GM23338 (cell line): ENCODE results near the gene OPN3. TPM values are rescaled to one million over a fixed set of nuclear protein-coding genes. Genes with fewer than 3 reads are reported as not detected.
"Not testable (repeated sequence)": the region's sequence is repeated elsewhere in the genome, so short reads cannot be mapped to it uniquely, and the experiment has no call there.

Experiments used
- ATAC-seq: fragments of 200-7000 bp; cut with Tn5 transposase; 3 replicates; pipeline ENCODE4 v1.9.1; 2020
- DNase-seq: peaks from one replicate; pipeline ENCODE4 v3.0.0-alpha.2; 2015; ENCODE audit warnings: low spot score
- H2AFZ ChIP-seq: fragments of 200-600 bp; sonication (generic); 2 replicates; pipeline ENCODE4 v1.8.0; 2016; ENCODE audit warnings: antibody characterized with exemption, mild to moderate bottlenecking, moderate library complexity
- H3F3A ChIP-seq: fragments of 200-600 bp; sonication (generic); replicated peaks from 2 replicates; pipeline ENCODE4 v1.8.0; 2017; ENCODE audit warnings: antibody characterized with exemption, mixed run types, low read depth
- H3K27ac ChIP-seq: fragments of 200-600 bp; sonication (generic); 2 replicates; pipeline ENCODE4 v1.6.1; 2016; ENCODE audit warnings: low read depth
- H3K27me3 ChIP-seq: fragments of 200-600 bp; sonication (generic); 2 replicates; pipeline ENCODE4 v1.8.0; 2016; ENCODE audit warnings: mild to moderate bottlenecking, mixed run types, moderate library complexity; ENCODE audit not compliant: insufficient read depth
- H3K36me3 ChIP-seq: fragments of 200-600 bp; sonication (generic); 2 replicates; pipeline ENCODE4 v1.8.0; 2016; ENCODE audit warnings: mild to moderate bottlenecking; ENCODE audit not compliant: insufficient read depth
- H3K4me1 ChIP-seq: fragments of 200-600 bp; sonication (generic); 2 replicates; pipeline ENCODE4 v1.8.0; 2016; ENCODE audit warnings: mild to moderate bottlenecking, moderate library complexity; ENCODE audit not compliant: insufficient read depth
- H3K4me2 ChIP-seq: fragments of 200-600 bp; sonication (generic); 2 replicates; pipeline ENCODE4 v1.7.1; 2017; ENCODE audit warnings: mixed run types
- H3K4me3 ChIP-seq: fragments of 200-600 bp; sonication (generic); 2 replicates; pipeline ENCODE4 v1.6.1; 2016; ENCODE audit warnings: mixed run types
- H3K79me2 ChIP-seq: fragments of 200-600 bp; sonication (generic); replicated peaks from 2 replicates; pipeline ENCODE4 v1.8.0; 2017; ENCODE audit warnings: mild to moderate bottlenecking; ENCODE audit not compliant: insufficient read depth
- H3K9me2 ChIP-seq: fragments of 200-600 bp; sonication (generic); 2 replicates; pipeline ENCODE4 v1.8.0; 2017; ENCODE audit not compliant: insufficient read depth
- H4K20me1 ChIP-seq: fragments of 200-600 bp; sonication (generic); replicated peaks from 2 replicates; pipeline ENCODE4 v1.8.0; 2017; ENCODE audit warnings: mild to moderate bottlenecking; ENCODE audit not compliant: insufficient read depth
- H3K27ac Mint-ChIP-seq: 2 replicates; pipeline ENCODE4 v1.8.0; 2020; ENCODE audit warnings: inconsistent platforms, mild to moderate bottlenecking, moderate library complexity, mixed read lengths
- H3K27me3 Mint-ChIP-seq: 3 replicates; pipeline ENCODE4 v1.8.0; 2022; ENCODE audit warnings: low read depth, mild to moderate bottlenecking, moderate library complexity, mixed read lengths, inconsistent platforms; ENCODE audit not compliant: insufficient read depth, poor library complexity
- H3K36me3 Mint-ChIP-seq: 3 replicates; pipeline ENCODE4 v1.8.0; 2021; ENCODE audit warnings: low read depth, mild to moderate bottlenecking, inconsistent platforms, moderate library complexity, mixed read lengths
- H3K4me1 Mint-ChIP-seq: 3 replicates; pipeline ENCODE4 v1.8.0; 2020; ENCODE audit warnings: mild to moderate bottlenecking, inconsistent platforms, mixed read lengths
- H3K4me3 Mint-ChIP-seq: 3 replicates; pipeline ENCODE4 v1.8.0; 2021; ENCODE audit warnings: moderate library complexity, mild to moderate bottlenecking, inconsistent platforms, mixed read lengths
- H3K9me3 Mint-ChIP-seq: 3 replicates; pipeline ENCODE4 v1.8.0; 2020; ENCODE audit warnings: moderate library complexity, mild to moderate bottlenecking, inconsistent platforms, mixed read lengths
- CREB1 ChIP-seq: fragments of 250-450 bp; sonication (Bioruptor Pico); IDR thresholded peaks from 2 replicates; pipeline ENCODE4 v1.5.0; 2020; ENCODE audit warnings: low read depth, mild to moderate bottlenecking, moderate library complexity
- ETS1 ChIP-seq: IDR thresholded peaks from 2 replicates; pipeline ENCODE4 v1.6.1; 2016; ENCODE audit warnings: antibody characterized with exemption
- NANOG ChIP-seq: IDR thresholded peaks from 2 replicates; pipeline ENCODE4 v1.6.1; 2016; ENCODE audit warnings: antibody characterized with exemption, borderline replicate concordance
- STAT1 ChIP-seq: IDR thresholded peaks from one replicate; pipeline ENCODE4 v1.6.1; 2016; ENCODE audit warnings: antibody characterized with exemption; ENCODE audit not compliant: unreplicated experiment
- ZNF114 ChIP-seq: fragments of 250-450 bp; sonication (Bioruptor Pico); IDR thresholded peaks from 2 replicates; pipeline ENCODE4 v1.5.0; 2020; ENCODE audit warnings: mild to moderate bottlenecking, moderate library complexity
- ZNF331 ChIP-seq: fragments of 250-450 bp; sonication (Bioruptor Pico); IDR thresholded peaks from 2 replicates; pipeline ENCODE4 v1.5.0; 2020; ENCODE audit warnings: low read depth, mild to moderate bottlenecking, moderate library complexity
- polyA plus RNA-seq: library from polyadenylated mRNA; unstranded; fragments of >200 nt; fragmentation: Nextera tagmentation; extraction: Ambion mirVana; gene quantifications from 2 replicates; pipeline ENCODE4 v1.2.1, GENCODE V29; 2016
- total RNA-seq: library from RNA; depleted of rRNA; stranded (reverse); fragments of >200 nt; shearing (Covaris generic); gene quantifications from 2 replicates; pipeline ENCODE4 v1.2.3, GENCODE V29; 2014
- TF ChIP-seq, protein P1 (sequence below), 2 experiments: fragments of 200-600 bp in 1 of 2; sonication (generic) in 1 of 2; conservative IDR thresholded peaks; 2 replicates each; pipeline versions ENCODE4 v1.5.1 to v1.6.1; 2016 to 2017; ENCODE audit warnings: antibody characterized with exemption in 2 of 2, low read depth in 2 of 2, mild to moderate bottlenecking in 2 of 2, moderate library complexity in 1 of 2

OPN3 gene
- total and polyA plus RNA-seq, 2 experiments from 2014 or later: 23.7 to 46.8 TPM

- TF ChIP-seq ETS1: no peak
- TF ChIP-seq STAT1: no peak
- no peak for TF ChIP-seq ZNF331 (CRISPR knock-in tag)
- TF ChIP-seq, protein P1, sequence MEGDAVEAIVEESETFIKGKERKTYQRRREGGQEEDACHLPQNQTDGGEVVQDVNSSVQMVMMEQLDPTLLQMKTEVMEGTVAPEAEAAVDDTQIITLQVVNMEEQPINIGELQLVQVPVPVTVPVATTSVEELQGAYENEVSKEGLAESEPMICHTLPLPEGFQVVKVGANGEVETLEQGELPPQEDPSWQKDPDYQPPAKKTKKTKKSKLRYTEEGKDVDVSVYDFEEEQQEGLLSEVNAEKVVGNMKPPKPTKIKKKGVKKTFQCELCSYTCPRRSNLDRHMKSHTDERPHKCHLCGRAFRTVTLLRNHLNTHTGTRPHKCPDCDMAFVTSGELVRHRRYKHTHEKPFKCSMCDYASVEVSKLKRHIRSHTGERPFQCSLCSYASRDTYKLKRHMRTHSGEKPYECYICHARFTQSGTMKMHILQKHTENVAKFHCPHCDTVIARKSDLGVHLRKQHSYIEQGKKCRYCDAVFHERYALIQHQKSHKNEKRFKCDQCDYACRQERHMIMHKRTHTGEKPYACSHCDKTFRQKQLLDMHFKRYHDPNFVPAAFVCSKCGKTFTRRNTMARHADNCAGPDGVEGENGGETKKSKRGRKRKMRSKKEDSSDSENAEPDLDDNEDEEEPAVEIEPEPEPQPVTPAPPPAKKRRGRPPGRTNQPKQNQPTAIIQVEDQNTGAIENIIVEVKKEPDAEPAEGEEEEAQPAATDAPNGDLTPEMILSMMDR (conservative IDR thresholded peaks at IDR 0.05; ENCODE audit: low read depth in 2 of 2): no peak
- TF ChIP-seq NANOG: no peak
- TF ChIP-seq CREB1: no peak
These were observed 20.3 kb upstream of the OPN3 start (continued) for GRCh38 chr1:241660424-241660972.

DNA sequence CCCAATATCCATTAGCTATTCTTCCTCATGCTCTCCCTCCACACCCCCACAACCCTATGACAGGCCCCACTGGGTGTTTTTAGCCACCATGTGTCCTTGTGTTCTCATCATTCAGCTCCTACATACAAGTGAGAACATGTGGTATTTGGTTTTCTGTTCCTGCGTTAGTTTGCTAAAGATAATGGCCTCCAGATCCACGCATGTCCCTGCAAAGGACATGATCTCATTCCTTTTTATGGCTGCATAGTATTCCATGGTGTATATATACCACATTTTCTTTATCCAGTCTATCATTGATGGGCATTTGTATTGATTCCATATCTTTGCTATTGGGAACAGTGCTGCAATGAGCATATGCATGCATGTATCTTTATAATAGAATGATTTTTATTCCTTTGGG lies 18.8 kb upstream of the OPN3 start:
- not testable (repeated sequence) for ATAC-seq, H3K4me1 Mint-ChIP-seq, DNase-seq, H3K4me3 ChIP-seq, H3F3A ChIP-seq, H4K20me1 ChIP-seq, H3K36me3 ChIP-seq, H3K4me1 ChIP-seq, H2AFZ ChIP-seq, H3K27me3 Mint-ChIP-seq, H3K79me2 ChIP-seq, H3K27ac Mint-ChIP-seq, H3K9me3 Mint-ChIP-seq, H3K9me2 ChIP-seq, H3K27ac ChIP-seq, H3K4me2 ChIP-seq, H3K4me3 Mint-ChIP-seq, H3K36me3 Mint-ChIP-seq, H3K27me3 ChIP-seq

DNA sequence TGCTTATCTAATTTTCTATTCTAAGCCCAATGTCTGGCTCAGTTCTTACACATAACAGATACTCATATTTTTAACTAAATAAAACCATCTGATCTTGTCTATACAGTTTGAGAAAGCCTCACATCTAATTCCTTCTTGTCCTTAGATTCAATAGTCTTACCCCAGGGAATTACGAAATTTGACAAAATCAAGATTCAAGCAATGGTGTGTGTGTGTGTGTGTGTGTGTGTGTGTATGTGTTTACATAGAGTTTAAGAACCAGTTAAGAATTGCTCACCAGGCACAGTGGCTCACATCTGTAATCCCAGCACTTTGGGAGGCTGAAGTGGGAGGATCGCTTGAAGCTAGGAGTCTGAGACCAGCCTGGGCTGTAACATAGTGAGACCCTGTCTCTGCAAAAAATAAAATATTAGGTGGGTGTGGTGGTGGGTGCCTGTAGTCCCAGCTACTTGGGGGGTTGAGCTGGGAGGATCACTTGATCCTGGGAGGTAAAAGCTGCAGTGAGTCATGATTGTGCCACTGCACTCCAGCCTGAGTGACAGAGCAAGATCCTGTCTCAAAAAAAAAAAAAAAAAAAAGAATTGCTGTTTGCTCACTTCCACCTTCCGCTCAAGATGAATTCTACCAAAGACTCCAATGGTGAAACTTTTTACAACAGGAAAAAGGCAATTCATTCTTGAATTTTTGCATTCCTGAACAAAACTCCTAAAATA lies 18.1 kb upstream of the OPN3 start:
- Histone ChIP-seq H3K27me3 (no peaks in the 10 kb centered on the region), H2AFZ (no peak overlapping the region), H3K79me2 (no peaks in the 10 kb centered on the region), H3K4me2 (no peak overlapping the region), H3K36me3 (no peaks in the 10 kb centered on the region), H3K4me3 (no peak overlapping the region), H3K4me1 (no peaks in the 10 kb centered on the region), H4K20me1 (no peaks in the 10 kb centered on the region), H3K27ac (no peak overlapping the region), H3F3A (no peaks in the 10 kb centered on the region), H3K9me2 (no peaks in the 10 kb centered on the region)
- Mint-ChIP-seq H3K27me3 (no peaks in the 10 kb centered on the region), H3K9me3 (no peaks in the 10 kb centered on the region), H3K4me1 (peaks cover 6% of the 10 kb centered on the region; the same call in 1 of the 3 replicates), H3K36me3 (no peaks in the 10 kb centered on the region), H3K4me3 (no peak overlapping the region), H3K27ac (no peak overlapping the region)
- DNase-seq: no peak
- ATAC-seq: no peak
- no peak for TF ChIP-seq CREB1
- TF ChIP-seq, protein P1 (conservative IDR thresholded peaks at IDR 0.05; ENCODE audit: low read depth in 2 of 2): no peak
- TF ChIP-seq ETS1: no peak
- TF ChIP-seq ZNF114 (CRISPR knock-in tag): no peak
